Osteoblast (primary cell): ENCODE measurements around the gene SAXO1. TPM values are rescaled to one million over a fixed set of nuclear protein-coding genes. Genes with fewer than 3 reads are reported as not detected.
"Not testable (repeated sequence)": the region's sequence is repeated elsewhere in the genome, so short reads cannot be mapped to it uniquely, and the experiment has no call there.

Experiments
- DNase-seq: peaks from one replicate; pipeline ENCODE4 v3.0.0; 2011; ENCODE audit warnings: low spot score, mixed read lengths; ENCODE audit not compliant: insufficient read length; ENCODE audit errors: missing footprints
- H2AFZ ChIP-seq: 2 replicates; pipeline ENCODE4 v1.6.0; 2011; ENCODE audit warnings: mild to moderate bottlenecking, low read length
- H3K27ac ChIP-seq: 2 replicates; pipeline ENCODE4 v1.5.1; 2011; ENCODE audit warnings: mild to moderate bottlenecking, low read depth, low read length, moderate library complexity
- H3K27me3 ChIP-seq: 2 replicates; pipeline ENCODE4 v1.6.0; 2012; ENCODE audit warnings: mild to moderate bottlenecking, control low read depth, inconsistent platforms, low read length, moderate library complexity; ENCODE audit not compliant: insufficient read depth
- H3K36me3 ChIP-seq: 2 replicates; pipeline ENCODE4 v1.5.1; 2011; ENCODE audit warnings: mild to moderate bottlenecking, low read length, control low read depth, moderate library complexity; ENCODE audit not compliant: insufficient read depth
- H3K4me1 ChIP-seq: 2 replicates; pipeline ENCODE4 v1.5.1; 2011; ENCODE audit warnings: mild to moderate bottlenecking, low read length, control low read depth, moderate library complexity; ENCODE audit not compliant: insufficient read depth
- H3K4me2 ChIP-seq: 2 replicates; pipeline ENCODE4 v1.6.0; 2011; ENCODE audit warnings: mild to moderate bottlenecking, low read length; ENCODE audit not compliant: insufficient read depth
- H3K4me3 ChIP-seq: fragments of 200-600 bp; sonication (generic); 3 replicates; pipeline ENCODE4 v1.5.1; 2012; ENCODE audit warnings: mild to moderate bottlenecking, low read length, inconsistent platforms; ENCODE audit not compliant: insufficient read depth
- H3K79me2 ChIP-seq: 2 replicates; pipeline ENCODE4 v1.6.0; 2012; ENCODE audit warnings: mild to moderate bottlenecking, low read length, control low read depth, inconsistent platforms; ENCODE audit not compliant: insufficient read depth
- H3K9me3 ChIP-seq: 2 replicates; pipeline ENCODE4 v1.5.1; 2011; ENCODE audit warnings: low read depth, low read length, control low read depth
- H4K20me1 ChIP-seq: 2 replicates; pipeline ENCODE4 v1.6.0; 2012; ENCODE audit warnings: mild to moderate bottlenecking, low read length, control low read depth; ENCODE audit not compliant: insufficient read depth
- total RNA-seq: library from RNA; depleted of rRNA; stranded (reverse); fragments of >200 nt; gene quantifications from 2 replicates; pipeline ENCODE4 v1.2.3, GENCODE V29; 2012
- TF ChIP-seq, protein P1 (sequence below): IDR thresholded peaks from 2 replicates; pipeline ENCODE4 v1.5.1; 2011; ENCODE audit warnings: mild to moderate bottlenecking, low read depth, low read length, moderate library complexity; ENCODE audit errors: extremely low read depth

SAXO1 gene
- total RNA-seq, 1 donor, result under 0.01 TPM

DNA sequence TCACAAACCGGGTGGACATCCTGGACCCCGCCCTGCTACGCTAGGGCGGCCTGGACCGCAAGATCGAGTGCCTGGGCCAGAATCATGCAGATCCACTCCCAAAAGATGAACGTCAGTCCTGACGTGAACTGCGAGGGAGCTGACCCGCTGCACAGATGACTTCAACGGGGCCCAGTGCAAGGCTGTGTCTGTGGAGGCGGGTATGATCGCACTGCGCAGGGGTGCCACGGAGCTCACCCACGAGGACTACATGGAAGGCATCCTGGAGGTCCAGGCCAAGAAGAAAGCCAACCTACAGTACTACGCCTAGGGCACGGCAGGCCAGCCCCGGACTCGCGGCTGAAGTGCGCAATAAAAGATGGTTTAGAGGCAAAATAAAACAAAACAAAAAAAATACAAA lies 5.2 kb downstream of the SAXO1 start:
- DNase-seq, result no peak
- H3K36me3 ChIP-seq, result no peaks in the 10 kb centered on the region
- no peak overlapping the region for H2AFZ ChIP-seq
- TF ChIP-seq, protein P1, sequence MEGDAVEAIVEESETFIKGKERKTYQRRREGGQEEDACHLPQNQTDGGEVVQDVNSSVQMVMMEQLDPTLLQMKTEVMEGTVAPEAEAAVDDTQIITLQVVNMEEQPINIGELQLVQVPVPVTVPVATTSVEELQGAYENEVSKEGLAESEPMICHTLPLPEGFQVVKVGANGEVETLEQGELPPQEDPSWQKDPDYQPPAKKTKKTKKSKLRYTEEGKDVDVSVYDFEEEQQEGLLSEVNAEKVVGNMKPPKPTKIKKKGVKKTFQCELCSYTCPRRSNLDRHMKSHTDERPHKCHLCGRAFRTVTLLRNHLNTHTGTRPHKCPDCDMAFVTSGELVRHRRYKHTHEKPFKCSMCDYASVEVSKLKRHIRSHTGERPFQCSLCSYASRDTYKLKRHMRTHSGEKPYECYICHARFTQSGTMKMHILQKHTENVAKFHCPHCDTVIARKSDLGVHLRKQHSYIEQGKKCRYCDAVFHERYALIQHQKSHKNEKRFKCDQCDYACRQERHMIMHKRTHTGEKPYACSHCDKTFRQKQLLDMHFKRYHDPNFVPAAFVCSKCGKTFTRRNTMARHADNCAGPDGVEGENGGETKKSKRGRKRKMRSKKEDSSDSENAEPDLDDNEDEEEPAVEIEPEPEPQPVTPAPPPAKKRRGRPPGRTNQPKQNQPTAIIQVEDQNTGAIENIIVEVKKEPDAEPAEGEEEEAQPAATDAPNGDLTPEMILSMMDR, result no peak
- no peaks in the 10 kb centered on the region for H3K9me3 ChIP-seq
- no peaks in the 10 kb centered on the region for H4K20me1 ChIP-seq
- H3K27me3 ChIP-seq, result no peaks in the 10 kb centered on the region
- no peak overlapping the region for H3K4me3 ChIP-seq
- H3K27ac ChIP-seq, result no peak overlapping the region
- peaks cover 12% of the 10 kb centered on the region for H3K4me1 ChIP-seq
- H3K4me2 ChIP-seq, result no peak overlapping the region
- H3K79me2 ChIP-seq, result no peaks in the 10 kb centered on the region

DNA sequence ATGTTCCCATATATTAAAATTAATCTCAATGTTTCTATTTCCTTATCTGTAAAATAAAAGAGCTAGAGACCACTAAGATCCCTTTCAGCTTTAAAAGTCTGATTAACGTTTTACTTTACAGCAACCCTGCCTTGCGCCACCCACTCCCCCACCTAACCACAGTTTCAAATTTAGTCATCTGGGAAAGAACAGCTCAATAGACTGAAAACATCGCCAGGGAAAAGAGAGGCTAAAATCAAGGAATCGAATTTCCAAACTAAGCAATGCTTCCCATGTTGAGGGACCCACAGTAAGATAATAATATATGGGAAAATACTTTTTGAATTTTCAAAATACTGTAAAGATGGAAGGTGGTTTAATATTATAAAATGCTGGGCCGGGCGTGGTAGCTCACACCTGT lies 6.6 kb downstream of the SAXO1 start:
- Histone ChIP-seq H4K20me1 (no peaks in the 10 kb centered on the region), H3K9me3 (no peaks in the 10 kb centered on the region), H3K27me3 (no peaks in the 10 kb centered on the region), H3K4me1 (peaks cover 12% of the 10 kb centered on the region), H3K4me2 (peak overlapping the region; percentile 15), H3K79me2 (no peaks in the 10 kb centered on the region), H3K36me3 (no peaks in the 10 kb centered on the region), H2AFZ (peak overlapping the region; percentile 28), H3K27ac (no peak overlapping the region), H3K4me3 (no peak overlapping the region)
- DNase-seq, result peak; percentile 73
- TF ChIP-seq, protein P1, result no peak

DNA sequence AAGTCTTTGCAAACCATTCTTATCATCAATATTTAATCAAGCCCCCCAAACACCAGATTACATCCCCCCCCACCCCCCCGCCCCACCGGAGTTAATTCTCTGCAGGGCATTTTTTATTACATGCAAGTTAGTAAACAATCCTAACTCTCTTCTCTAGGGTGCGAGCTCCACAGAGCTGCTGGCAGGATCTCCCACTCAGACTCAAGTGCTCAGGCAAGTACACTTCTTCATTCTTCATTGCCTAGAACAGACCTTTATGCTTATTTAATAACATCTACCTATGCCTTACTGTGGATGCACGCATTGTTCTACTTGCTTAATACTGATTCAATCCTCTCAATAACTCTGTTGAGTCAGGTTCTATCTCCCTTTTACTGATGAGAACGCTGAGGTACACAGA lies 9.9 kb downstream of the SAXO1 start:
- H3K27ac ChIP-seq, result no peak overlapping the region
- no peaks in the 10 kb centered on the region for H3K9me3 ChIP-seq
- H3K4me3 ChIP-seq, result no peak overlapping the region
- H3K4me2 ChIP-seq, result no peak overlapping the region
- H4K20me1 ChIP-seq, result no peaks in the 10 kb centered on the region
- no peaks in the 10 kb centered on the region for H3K36me3 ChIP-seq
- no peak for DNase-seq
- peaks cover 7% of the 10 kb centered on the region for H3K4me1 ChIP-seq
- no peaks in the 10 kb centered on the region for H3K27me3 ChIP-seq
- no peaks in the 10 kb centered on the region for H3K79me2 ChIP-seq
- no peak overlapping the region for H2AFZ ChIP-seq
- TF ChIP-seq, protein P1, result no peak

DNA sequence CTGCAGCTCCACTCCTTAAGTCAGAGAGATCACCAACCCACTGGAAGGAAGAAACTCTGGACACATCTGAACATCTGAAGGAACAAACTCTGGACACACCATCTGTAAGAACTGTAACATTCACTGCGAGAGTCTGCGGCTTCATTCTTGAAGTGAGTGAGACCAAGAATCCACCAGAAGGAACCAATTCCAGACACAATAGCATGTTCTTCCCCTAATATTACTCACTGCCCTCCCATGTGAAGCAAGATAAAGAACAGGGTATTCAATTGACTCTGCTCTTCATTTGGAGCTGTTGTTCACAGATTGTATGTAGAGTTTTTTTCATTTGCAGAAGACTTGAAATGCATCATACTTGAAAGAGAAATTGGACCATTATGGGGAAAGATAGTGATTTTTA lies 10.8 kb downstream of the SAXO1 start:
- Histone ChIP-seq H3K4me2 (no peak overlapping the region), H3K27ac (no peak overlapping the region), H3K4me3 (no peak overlapping the region), H3K36me3 (no peaks in the 10 kb centered on the region), H3K27me3 (no peaks in the 10 kb centered on the region), H4K20me1 (no peaks in the 10 kb centered on the region), H3K9me3 (no peaks in the 10 kb centered on the region), H3K79me2 (no peaks in the 10 kb centered on the region), H2AFZ (no peak overlapping the region), H3K4me1 (peaks cover 7% of the 10 kb centered on the region)
- DNase-seq, result no peak
- TF ChIP-seq, protein P1, result no peak

DNA sequence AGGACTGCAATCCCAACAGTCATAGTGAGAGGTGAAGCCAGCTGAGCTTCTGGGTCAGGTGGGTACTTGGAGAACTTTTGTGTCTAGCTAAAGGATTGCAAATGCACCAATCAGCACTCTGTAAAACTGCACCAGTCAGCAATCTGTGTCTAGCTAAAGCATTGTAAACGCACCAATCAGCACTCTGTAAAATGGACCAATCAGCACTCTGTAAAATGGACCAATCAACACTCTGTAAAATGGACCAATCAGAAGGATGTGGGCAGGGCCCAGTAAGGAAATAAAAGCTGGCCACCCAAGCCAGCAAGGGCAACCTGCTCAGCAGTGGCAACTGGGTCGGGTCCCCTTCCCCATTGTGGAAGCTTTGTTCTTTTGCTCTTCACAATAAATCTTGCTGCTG lies 11.4 kb downstream of the SAXO1 start:
- not testable (repeated sequence) for H3K79me2 ChIP-seq, H4K20me1 ChIP-seq, H3K27ac ChIP-seq, H3K36me3 ChIP-seq, H3K9me3 ChIP-seq, H3K4me2 ChIP-seq, H2AFZ ChIP-seq, DNase-seq, H3K4me1 ChIP-seq, H3K4me3 ChIP-seq, H3K27me3 ChIP-seq
